PC-9 (cell line): ENCODE measurements around the gene TWSG1.

Experiments
- CTCF ChIP-seq: fragments of 200-600 bp; sonication (generic); conservative IDR thresholded peaks from 2 replicates; pipeline ENCODE4 v1.6.1; 2017; ENCODE audit warnings: mixed run types, antibody characterized with exemption, mild to moderate bottlenecking, moderate library complexity
- EZH2 ChIP-seq: fragments of 200-600 bp; sonication (generic); IDR thresholded peaks from 2 replicates; pipeline ENCODE4 v1.8.0; 2017; ENCODE audit warnings: antibody characterized with exemption, low read depth

- no peak for TF ChIP-seq CTCF
- no peak for TF ChIP-seq EZH2
These were observed 112.3 kb downstream of the TWSG1 start for GRCh38 chr18:9446839-9447238.
